Mucosa of descending colon (tissue), 3 donors: ENCODE results near the gene CSGALNACT2. TPM values are rescaled to one million over a fixed set of nuclear protein-coding genes. Genes with fewer than 3 reads are reported as not detected.

Experiments
- ATAC-seq: fragments of 200-7000 bp; cut with Tn5 transposase; one replicate; pipeline ENCODE4 v1.9.1; 2020; ENCODE audit warnings: mild to moderate bottlenecking, moderate library complexity
- DNase-seq, 3 donors: peaks; one replicate each; pipeline ENCODE4 v3.0.0-alpha.2; 2020
- H3K36me3 ChIP-seq: fragments of 200-600 bp; one replicate; pipeline ENCODE4 v1.8.0; 2021; ENCODE audit warnings: low read depth, mild to moderate bottlenecking
- H3K4me1 ChIP-seq: fragments of 200-600 bp; one replicate; pipeline ENCODE4 v1.8.0; 2021; ENCODE audit warnings: low read depth, mild to moderate bottlenecking
- H3K4me3 ChIP-seq: fragments of 200-600 bp; one replicate; pipeline ENCODE4 v1.8.0; 2021; ENCODE audit warnings: mild to moderate bottlenecking
- H3K9me3 ChIP-seq: fragments of 200-600 bp; one replicate; pipeline ENCODE4 v1.8.0; 2021; ENCODE audit warnings: mild to moderate bottlenecking
- intact Hi-C, 2 donors: fragments of 100-400 bp; cut with DNase I in 1 of 2; cut with micrococcal nuclease in 1 of 2; formaldehyde crosslinking; loops; one replicate each; pipeline versions ENCODE4 v1.11.0 to v1.11.1; 2022; cut with DNase I, micrococcal nuclease
- total RNA-seq, 3 donors: library from RNA; stranded (reverse); fragmentation: NEBNext Ultra II Directional in 2 of 3; extraction: Animal tissue kit (Norgen Biotek cat#: 25700) in 2 of 3; gene quantifications; one replicate each; pipeline versions ENCODE4 v1.2.1 to v1.2.4, GENCODE V29; 2021 to 2023
- TF ChIP-seq, protein P1 (sequence below): fragments of 200-600 bp; IDR thresholded peaks from one replicate; pipeline ENCODE4 v1.8.0; 2022; ENCODE audit warnings: antibody characterized with exemption, mild to moderate bottlenecking
- donor health status: DM: no; HTN: no; CAD: no; lungs with moderate emphysema.
- donor health status: DM: no; HTN: no; CAD: no.
- donor health status: DM: no; HTN: yes; CAD: no.

The CSGALNACT2 gene
- total RNA-seq, 3 donors from 2014 or later = 3.9 to 20.1 (median 7.4) TPM

DNA sequence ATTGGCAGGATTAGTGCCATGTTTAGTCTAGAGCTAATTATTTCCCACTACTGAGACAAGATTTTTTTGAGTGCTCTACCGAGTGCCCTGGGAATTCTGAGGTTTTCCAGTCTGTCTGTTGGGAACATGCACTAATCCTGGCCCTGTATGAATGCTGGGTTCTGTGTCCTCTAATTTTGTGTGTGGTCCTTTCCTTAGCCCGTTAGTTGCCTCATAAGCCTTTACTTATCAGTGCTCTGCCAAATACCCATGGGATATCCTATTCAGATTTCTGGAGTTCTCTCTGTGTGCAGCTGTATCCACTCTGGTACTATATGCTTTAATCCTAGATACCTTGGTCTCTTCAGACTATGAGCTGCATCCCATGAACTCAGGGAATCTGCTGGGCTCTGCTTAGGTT, 13.1 kb downstream of the CSGALNACT2 start:
- DNase-seq (no peak), ATAC-seq (no peak)
- no peaks in the 10 kb centered on the region for H3K9me3 ChIP-seq
- TF ChIP-seq, protein P1, sequence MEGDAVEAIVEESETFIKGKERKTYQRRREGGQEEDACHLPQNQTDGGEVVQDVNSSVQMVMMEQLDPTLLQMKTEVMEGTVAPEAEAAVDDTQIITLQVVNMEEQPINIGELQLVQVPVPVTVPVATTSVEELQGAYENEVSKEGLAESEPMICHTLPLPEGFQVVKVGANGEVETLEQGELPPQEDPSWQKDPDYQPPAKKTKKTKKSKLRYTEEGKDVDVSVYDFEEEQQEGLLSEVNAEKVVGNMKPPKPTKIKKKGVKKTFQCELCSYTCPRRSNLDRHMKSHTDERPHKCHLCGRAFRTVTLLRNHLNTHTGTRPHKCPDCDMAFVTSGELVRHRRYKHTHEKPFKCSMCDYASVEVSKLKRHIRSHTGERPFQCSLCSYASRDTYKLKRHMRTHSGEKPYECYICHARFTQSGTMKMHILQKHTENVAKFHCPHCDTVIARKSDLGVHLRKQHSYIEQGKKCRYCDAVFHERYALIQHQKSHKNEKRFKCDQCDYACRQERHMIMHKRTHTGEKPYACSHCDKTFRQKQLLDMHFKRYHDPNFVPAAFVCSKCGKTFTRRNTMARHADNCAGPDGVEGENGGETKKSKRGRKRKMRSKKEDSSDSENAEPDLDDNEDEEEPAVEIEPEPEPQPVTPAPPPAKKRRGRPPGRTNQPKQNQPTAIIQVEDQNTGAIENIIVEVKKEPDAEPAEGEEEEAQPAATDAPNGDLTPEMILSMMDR = no peak
- intact Hi-C loops = no loop called here
- H3K36me3 ChIP-seq = no peaks in the 10 kb centered on the region
- H3K4me1 ChIP-seq = no peaks in the 10 kb centered on the region
- no peak overlapping the region for H3K4me3 ChIP-seq

DNA sequence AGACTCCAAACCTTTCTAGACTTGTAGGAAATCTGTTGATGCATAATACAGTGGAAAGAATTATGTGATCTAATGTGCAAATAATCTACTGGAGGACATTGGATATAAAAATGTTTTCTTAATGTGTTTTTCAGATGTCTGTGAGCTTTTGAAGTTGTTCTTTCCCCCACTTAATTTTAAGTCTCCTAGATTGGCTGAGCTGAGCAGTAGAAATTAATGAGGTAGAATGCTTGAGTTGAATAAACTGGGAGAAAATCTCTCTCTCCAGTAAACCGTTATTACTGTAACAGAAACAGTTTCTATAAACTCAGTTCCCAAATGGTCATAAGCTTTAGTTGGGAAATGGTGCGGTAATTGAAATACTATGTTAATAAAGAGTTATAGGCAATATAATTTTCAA, 15.7 kb downstream of the CSGALNACT2 start:
- Histone ChIP-seq H3K4me3 (no peak overlapping the region), H3K9me3 (no peaks in the 10 kb centered on the region), H3K4me1 (no peaks in the 10 kb centered on the region), H3K36me3 (no peaks in the 10 kb centered on the region)
- DNase-seq (no peak), ATAC-seq (no peak)
- intact Hi-C loops = no loop called here
- TF ChIP-seq, protein P1 = no peak

DNA sequence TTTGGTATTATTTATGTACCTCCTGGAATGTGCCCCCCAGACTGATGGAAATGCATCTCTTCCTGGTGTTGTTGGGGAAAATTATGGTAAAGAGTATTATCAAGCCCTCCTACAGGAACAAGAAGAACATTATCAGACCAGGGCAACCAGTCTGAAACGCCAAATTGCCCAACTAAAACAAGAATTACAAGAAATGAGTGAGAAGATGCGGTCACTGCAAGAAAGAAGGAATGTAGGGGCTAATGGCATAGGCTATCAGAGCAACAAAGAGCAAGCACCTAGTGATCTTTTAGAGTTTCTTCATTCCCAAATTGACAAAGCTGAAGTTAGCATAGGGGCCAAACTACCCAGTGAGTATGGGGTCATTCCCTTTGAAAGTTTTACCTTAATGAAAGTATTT, 17.0 kb downstream of the CSGALNACT2 start:
- Histone ChIP-seq H3K36me3 (no peaks in the 10 kb centered on the region), H3K9me3 (no peaks in the 10 kb centered on the region), H3K4me1 (no peaks in the 10 kb centered on the region), H3K4me3 (no peak overlapping the region)
- ATAC-seq (no peak), DNase-seq (no peak)
- TF ChIP-seq, protein P1 = no peak
- intact Hi-C loops = no loop called here

DNA sequence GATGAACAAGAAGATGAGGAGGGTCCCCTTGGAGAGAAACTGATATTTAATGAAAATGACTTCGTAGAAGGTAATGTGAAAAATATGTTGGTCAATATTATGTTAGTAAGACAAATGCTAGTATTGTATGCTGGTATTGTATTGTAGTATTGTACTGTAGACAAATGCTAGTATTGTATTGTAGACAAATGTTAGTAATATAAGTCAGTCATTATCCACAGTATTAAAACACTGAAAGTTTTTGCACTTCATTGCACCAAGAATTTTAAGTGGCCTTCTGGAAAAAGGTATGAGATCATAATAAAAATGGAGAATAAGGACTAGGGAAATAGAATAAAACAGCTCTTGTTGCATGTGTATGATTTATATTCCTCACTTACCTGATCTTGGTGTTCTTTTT, 17.5 kb downstream of the CSGALNACT2 start:
- Histone ChIP-seq H3K9me3 (no peaks in the 10 kb centered on the region), H3K4me1 (no peaks in the 10 kb centered on the region), H3K36me3 (no peaks in the 10 kb centered on the region), H3K4me3 (no peak overlapping the region)
- ATAC-seq (no peak), DNase-seq (no peak)
- TF ChIP-seq, protein P1 = no peak
- intact Hi-C loops = no loop called here

DNA sequence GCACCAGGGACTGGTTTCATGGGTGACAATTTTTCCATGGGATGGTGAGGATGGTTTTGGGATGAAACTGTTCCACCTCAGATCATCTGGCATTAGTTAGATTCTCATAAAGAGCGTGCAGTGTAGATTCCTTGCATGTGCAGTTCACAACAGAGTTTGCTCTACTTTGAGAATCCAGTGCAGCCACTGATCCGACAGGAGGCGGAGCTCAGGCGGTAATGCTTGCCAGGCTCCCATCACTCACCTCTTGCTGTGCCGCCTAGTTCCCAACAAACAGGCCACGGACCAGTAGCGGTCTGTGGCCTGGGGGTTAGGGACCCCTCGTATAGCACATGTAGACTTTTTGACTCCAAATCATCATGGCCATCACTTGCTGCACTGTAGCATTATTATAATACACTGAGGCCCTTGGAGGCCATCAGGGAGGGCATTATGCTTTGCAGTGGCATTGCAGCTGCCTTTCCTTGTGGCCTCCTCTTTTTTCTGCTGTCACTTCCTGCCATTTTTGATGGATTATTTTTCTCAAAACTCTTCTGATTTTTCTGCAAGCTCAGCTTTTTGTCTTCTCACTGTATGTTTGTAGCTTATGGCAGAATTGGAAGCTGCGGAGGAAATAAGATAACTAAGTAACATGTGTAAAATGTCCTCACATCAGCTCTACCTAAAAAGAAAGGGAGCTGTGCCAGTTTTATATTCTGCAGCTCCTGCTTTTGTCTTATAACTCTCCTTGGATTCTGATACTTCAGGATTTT, 18.5 kb downstream of the CSGALNACT2 start:
- H3K9me3 ChIP-seq = no peaks in the 10 kb centered on the region
- intact Hi-C loops = no loop called here
- no peak for ATAC-seq
- no peak for DNase-seq
- TF ChIP-seq, protein P1 = no peak
- no peaks in the 10 kb centered on the region for H3K36me3 ChIP-seq
- H3K4me1 ChIP-seq = no peaks in the 10 kb centered on the region
- no peak overlapping the region for H3K4me3 ChIP-seq
